ENCODE data around the gene RNF220. TPM values are rescaled to one million over a fixed set of nuclear protein-coding genes. Genes with fewer than 3 reads are reported as not detected.
A peak's percentile ranks its signal among the peaks of the same experiment; 100 is the strongest.

Gene RNF220
- total and polyA plus RNA-seq, 2 of the 4 experiments (the other 2 are of a cell fraction): 71.8 to 77.1 TPM

DNA sequence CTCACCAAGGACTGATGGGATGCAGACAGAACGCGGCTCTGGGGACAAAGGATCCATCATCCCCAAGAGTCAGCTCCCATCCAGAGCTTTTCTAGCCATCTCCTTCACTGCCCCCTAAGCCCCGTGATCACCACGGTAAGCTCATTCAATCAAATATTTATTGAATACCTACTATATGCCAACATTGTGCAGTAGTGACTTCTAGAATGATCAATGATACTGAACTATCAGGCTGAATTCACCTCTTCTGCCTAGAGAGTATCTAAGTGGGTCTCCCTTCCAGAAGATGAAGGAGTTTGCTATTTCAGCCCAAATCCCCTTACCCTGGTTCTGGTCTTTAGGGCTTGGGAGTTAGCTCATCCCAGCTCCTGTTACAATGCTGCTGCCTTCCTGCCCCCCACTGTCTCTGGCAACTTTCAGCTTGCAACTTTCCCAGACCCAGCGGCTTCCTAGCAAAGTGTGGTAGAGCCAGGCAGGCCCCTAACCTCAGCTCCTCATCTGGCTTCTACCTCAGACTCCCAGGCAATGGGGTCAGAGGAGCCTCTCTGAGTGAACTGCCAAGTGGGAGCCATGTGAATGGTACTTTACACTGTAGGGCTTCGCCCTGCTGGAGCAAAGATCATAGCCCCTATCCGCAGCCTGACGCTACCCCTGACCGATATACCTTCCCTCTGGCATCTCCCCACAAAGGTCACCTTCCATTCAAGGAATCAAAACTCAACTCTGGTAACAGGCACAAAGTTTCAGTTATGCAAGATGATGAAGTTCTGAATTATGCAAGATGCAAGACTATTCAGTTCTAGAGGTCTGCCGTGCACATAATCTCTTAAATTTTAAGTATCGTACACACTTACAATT is 248.3 kb downstream of the RNF220 start:
- H3K36me3 ChIP-seq (ENCODE audit: control insufficient read depth, insufficient read depth, low read length): peaks cover 20% of the 10 kb centered on the region
- H4K8ac ChIP-seq (ENCODE audit: low read depth in 2 of 2, low read length in 2 of 2): no peak overlapping the region
- H3K4me1 ChIP-seq (ENCODE audit: control insufficient read depth, insufficient read depth, low read length): no peaks in the 10 kb centered on the region
- H3K23ac ChIP-seq (ENCODE audit: low read depth, low read length): no peak overlapping the region
- no peak overlapping the region for H3K4me2 ChIP-seq (ENCODE audit: low read depth, low read length)
- H3K4ac ChIP-seq (ENCODE audit: low read depth, low read length): no peak overlapping the region
- H3K4me3 ChIP-seq (ENCODE audit: insufficient read depth, low read depth, low read length): no peak overlapping the region
- H3K9me3 ChIP-seq (ENCODE audit: control insufficient read depth, insufficient read depth, low read length): no peaks in the 10 kb centered on the region
- H3K9ac ChIP-seq (ENCODE audit: low read depth, low read length): no peak overlapping the region
- in situ Hi-C loops (cut with MboI; ENCODE audit: low sequenced_read_pairs) (loop anchor here (5.0 kb wide), 2 partner anchors 46 to 276 kb away; no protein-coding TSS in a partner anchor), intact Hi-C loops (cut with micrococcal nuclease) (loop anchor here (1.0 to 5.0 kb wide), 4 partner anchors 44 to 433 kb away; no protein-coding TSS in a partner anchor), dilution Hi-C loops (cut with HindIII; ENCODE audit: low sequenced_read_pairs, unreplicated experiment) (no loop called here)
- no peak overlapping the region for H2AFZ ChIP-seq (replicated peaks; ENCODE audit: low read length, poor library complexity)
- H2BK20ac ChIP-seq (ENCODE audit: low read depth, low read length): no peak overlapping the region
- DNase-seq (no peak), ATAC-seq (ENCODE audit: low read depth) (no peak)
- H3K27ac ChIP-seq (ENCODE audit: insufficient read depth, low read length): no peak overlapping the region
- H2BK120ac ChIP-seq (ENCODE audit: low read depth, low read length): no peak overlapping the region
- whole genome bisulfite sequencing, 2 experiments (ENCODE audit: extremely low coverage in 2 of 2, insufficient read length in 1 of 2): 60% methylated on average over 1 of the region's 11 CpGs; no CpG with 5 or more reads in 1 of the 2 experiments
- no peak overlapping the region for H3K18ac ChIP-seq (ENCODE audit: low read depth, low read length)
- no peak overlapping the region for H3K14ac ChIP-seq (replicated peaks; ENCODE audit: low read depth, low read length)
- H2BK15ac ChIP-seq (ENCODE audit: low read depth, low read length): no peak overlapping the region
- ChIA-PET POLR2A (ENCODE audit: unreplicated experiment) (no interaction called here), CTCF (interaction anchor here (0.7 to 3.1 kb wide), 14 partner anchors 19 to 605 kb away, joined by 3 to 39 read pairs (median 4); partner anchors contain the start of genes ARMH1 and TMEM53)
- H4K20me1 ChIP-seq (ENCODE audit: insufficient read depth, low read length): 0 out of 2 replicates have a peak, but pooled peaks cover 10% of the 10 kb centered on the region
- H3K9me1 ChIP-seq (ENCODE audit: insufficient read depth, low read length): no peaks in the 10 kb centered on the region
- H2AK9ac ChIP-seq (replicated peaks; ENCODE audit: low read depth, low read length, poor library complexity): peak overlapping the region; percentile 63
- no peak overlapping the region for H2AK5ac ChIP-seq (ENCODE audit: low read depth, low read length)
- no peak overlapping the region for H4K91ac ChIP-seq (ENCODE audit: insufficient read depth, low read depth, low read length)
- H3K27me3 ChIP-seq (ENCODE audit: control insufficient read depth, insufficient read depth, low read length): no peaks in the 10 kb centered on the region
- no TSS peak for BruUV-seq (replicated peaks)
- H3K79me1 ChIP-seq (ENCODE audit: low read depth in 1 of 2, low read length in 2 of 2): no peaks in the 10 kb centered on the region
- H2BK5ac ChIP-seq (ENCODE audit: low read depth, low read length, poor library complexity, severe bottlenecking): no peak overlapping the region
- no peak overlapping the region for H3K56ac ChIP-seq (ENCODE audit: extremely low read depth, insufficient read depth, low read length)
- H4K5ac ChIP-seq (ENCODE audit: low read depth, low read length): no peak overlapping the region
- no peak for TF ChIP-seq SMC3 (IDR thresholded peaks at IDR 0.05; ENCODE audit: low read depth, low read length)
- TF ChIP-seq RAD21 (IDR thresholded peaks at IDR 0.05; ENCODE audit: low read length): no peak
- no peak for TF ChIP-seq FOS (IDR thresholded peaks at IDR 0.05; ENCODE audit: low read depth, low read length)
- no peak for TF ChIP-seq MXI1 (IDR thresholded peaks at IDR 0.05; ENCODE audit: borderline replicate concordance, low read depth, low read length)
- no peak for TF ChIP-seq RFX5 (IDR thresholded peaks at IDR 0.05; ENCODE audit: low read depth, low read length)
- no peak for TF ChIP-seq POLR2A (IDR thresholded peaks at IDR 0.05; ENCODE audit: low read depth, low read length)
- TF ChIP-seq NFE2L2 (IDR thresholded peaks at IDR 0.05; ENCODE audit: low read depth, low read length): no peak
- TF ChIP-seq, protein P1, sequence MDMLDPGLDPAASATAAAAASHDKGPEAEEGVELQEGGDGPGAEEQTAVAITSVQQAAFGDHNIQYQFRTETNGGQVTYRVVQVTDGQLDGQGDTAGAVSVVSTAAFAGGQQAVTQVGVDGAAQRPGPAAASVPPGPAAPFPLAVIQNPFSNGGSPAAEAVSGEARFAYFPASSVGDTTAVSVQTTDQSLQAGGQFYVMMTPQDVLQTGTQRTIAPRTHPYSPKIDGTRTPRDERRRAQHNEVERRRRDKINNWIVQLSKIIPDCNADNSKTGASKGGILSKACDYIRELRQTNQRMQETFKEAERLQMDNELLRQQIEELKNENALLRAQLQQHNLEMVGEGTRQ (IDR thresholded peaks at IDR 0.05; ENCODE audit: low read depth, low read length): no peak
- no peak for TF ChIP-seq MAFK (IDR thresholded peaks at IDR 0.05; ENCODE audit: low read depth, low read length)
- no peak for TF ChIP-seq BHLHE40 (IDR thresholded peaks at IDR 0.05; ENCODE audit: low read depth, low read length)
- no peak for TF ChIP-seq CEBPB (IDR thresholded peaks at IDR 0.05; ENCODE audit: low read depth, low read length)
- no peak for TF ChIP-seq RCOR1 (IDR thresholded peaks at IDR 0.05; ENCODE audit: insufficient replicate concordance, low read length)
- TF ChIP-seq, protein P2, sequence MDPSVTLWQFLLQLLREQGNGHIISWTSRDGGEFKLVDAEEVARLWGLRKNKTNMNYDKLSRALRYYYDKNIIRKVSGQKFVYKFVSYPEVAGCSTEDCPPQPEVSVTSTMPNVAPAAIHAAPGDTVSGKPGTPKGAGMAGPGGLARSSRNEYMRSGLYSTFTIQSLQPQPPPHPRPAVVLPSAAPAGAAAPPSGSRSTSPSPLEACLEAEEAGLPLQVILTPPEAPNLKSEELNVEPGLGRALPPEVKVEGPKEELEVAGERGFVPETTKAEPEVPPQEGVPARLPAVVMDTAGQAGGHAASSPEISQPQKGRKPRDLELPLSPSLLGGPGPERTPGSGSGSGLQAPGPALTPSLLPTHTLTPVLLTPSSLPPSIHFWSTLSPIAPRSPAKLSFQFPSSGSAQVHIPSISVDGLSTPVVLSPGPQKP (IDR thresholded peaks at IDR 0.05; ENCODE audit: borderline replicate concordance, low read depth, low read length): no peak
- TF ChIP-seq, protein P3, sequence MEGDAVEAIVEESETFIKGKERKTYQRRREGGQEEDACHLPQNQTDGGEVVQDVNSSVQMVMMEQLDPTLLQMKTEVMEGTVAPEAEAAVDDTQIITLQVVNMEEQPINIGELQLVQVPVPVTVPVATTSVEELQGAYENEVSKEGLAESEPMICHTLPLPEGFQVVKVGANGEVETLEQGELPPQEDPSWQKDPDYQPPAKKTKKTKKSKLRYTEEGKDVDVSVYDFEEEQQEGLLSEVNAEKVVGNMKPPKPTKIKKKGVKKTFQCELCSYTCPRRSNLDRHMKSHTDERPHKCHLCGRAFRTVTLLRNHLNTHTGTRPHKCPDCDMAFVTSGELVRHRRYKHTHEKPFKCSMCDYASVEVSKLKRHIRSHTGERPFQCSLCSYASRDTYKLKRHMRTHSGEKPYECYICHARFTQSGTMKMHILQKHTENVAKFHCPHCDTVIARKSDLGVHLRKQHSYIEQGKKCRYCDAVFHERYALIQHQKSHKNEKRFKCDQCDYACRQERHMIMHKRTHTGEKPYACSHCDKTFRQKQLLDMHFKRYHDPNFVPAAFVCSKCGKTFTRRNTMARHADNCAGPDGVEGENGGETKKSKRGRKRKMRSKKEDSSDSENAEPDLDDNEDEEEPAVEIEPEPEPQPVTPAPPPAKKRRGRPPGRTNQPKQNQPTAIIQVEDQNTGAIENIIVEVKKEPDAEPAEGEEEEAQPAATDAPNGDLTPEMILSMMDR (conservative IDR thresholded peaks at IDR 0.05; ENCODE audit: low read depth, low read length): no peak
